GM18868 (cell line): ENCODE measurements around the gene MYEF2.

Experiments used
- ATAC-seq: cut with Tn5 transposase; IDR thresholded peaks from one replicate; pipeline ENCODE4 v1.9.1; 2021; ENCODE audit warnings: mild to moderate bottlenecking, moderate library complexity; ENCODE audit not compliant: unreplicated experiment

The MYEF2 gene

DNA sequence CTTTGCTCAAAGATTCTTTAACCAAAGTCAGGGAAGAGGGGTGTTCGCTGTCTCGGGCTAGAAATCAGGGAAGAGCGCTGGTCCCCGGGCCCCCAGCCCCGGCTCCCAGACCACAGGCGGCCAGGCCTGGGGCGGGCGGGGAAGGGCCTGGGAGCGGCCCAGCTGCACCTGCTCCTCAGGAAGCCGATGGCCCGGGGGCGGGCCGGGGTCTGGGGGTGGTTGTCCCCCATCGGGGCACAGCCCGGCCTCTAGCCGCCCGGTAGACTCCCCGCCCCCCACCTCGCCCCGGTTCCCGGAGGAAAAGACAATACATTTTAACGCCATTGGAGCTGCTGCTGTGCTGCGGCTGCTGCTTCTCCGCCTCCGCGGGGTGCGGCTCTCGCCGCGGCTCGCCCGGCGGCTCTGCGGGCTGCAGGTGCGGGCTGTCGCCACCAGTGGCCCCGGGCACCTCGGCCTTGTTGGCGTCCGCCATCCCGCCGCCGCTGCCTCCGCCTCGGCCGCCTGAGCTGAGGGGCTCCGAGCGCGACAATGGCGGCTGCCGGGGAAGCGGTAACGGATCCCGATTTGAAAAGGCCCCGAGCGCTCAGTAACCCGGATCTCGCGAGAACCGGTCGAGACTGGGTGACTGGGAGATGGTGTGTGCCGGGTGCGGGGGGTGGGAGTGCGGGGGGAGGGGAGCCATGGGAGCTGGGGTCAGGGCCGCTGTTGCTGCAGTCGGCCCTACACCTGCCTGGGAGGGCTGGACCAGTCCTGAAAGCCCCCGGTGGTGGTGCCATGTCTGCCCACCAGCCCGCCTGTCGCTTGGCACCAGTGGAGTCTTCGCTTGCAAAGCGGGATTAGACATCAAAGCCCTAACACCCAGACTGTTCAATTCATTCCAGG, at the start of gene MYEF2:
Gene MYEF2 (minus strand): TSS at position 530 of the 882 bp plus-strand sequence. CDS start 58 bp downstream, at position 472.
- ATAC-seq: peak; percentile 85

GRCh38 chr15:48225771-48226170, 47.7 kb upstream of the MYEF2 start:
- no peak for ATAC-seq

DNA sequence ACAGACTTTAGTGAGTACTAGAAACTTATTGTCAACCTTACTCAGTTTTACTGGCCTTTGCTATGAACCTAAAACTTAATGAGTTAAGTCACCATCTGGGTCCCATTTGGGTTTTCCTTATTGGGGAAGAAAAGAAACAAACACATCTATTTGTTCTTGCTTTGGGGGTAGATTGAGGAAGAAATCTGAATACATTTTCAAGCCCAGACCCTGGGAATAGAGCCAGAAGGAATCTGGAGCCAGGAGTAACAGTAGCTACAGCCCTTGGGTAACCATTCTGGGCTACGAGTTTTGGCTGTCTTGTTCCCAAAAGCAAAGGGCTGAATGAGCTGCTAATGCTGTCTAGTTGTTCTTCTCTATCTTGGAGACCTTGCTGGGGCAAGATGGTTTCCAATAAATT, 44.5 kb upstream of the MYEF2 start:
- ATAC-seq: no peak

DNA sequence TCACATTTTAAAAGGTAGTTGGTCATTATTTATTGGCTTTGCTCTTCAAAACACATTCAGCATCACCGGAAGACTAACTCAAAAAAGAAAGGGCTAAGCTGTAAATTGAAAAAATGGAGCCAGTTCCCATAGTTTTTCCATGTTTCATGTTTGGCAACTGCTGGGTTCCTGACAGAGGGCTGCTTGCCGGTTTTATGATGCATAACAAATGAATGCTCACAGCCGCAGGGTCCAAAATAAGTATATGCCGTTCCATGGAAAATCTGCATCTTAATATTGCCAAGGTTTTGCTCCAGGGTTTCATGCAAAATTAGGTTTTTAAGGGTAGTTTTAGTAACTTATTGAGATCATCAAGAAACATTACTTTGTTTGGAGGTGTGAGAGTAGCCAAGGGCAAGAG, 43.8 kb upstream of the MYEF2 start:
- ATAC-seq: no peak

- ATAC-seq: no peak
Measured at GRCh38 chr15:48221261-48221660, 43.2 kb upstream of the MYEF2 start.

- no peak for ATAC-seq
Measured at GRCh38 chr15:48205981-48206380, 27.9 kb upstream of the MYEF2 start, which contains the start of gene SLC12A1. TSS of gene SLC12A1 (plus strand) at chr15:48206302. CDS start at chr15:48207720, 1,418 bp downstream.

GRCh38 chr15:48202068-48202467, 24.0 kb upstream of the MYEF2 start:
- ATAC-seq: no peak

DNA sequence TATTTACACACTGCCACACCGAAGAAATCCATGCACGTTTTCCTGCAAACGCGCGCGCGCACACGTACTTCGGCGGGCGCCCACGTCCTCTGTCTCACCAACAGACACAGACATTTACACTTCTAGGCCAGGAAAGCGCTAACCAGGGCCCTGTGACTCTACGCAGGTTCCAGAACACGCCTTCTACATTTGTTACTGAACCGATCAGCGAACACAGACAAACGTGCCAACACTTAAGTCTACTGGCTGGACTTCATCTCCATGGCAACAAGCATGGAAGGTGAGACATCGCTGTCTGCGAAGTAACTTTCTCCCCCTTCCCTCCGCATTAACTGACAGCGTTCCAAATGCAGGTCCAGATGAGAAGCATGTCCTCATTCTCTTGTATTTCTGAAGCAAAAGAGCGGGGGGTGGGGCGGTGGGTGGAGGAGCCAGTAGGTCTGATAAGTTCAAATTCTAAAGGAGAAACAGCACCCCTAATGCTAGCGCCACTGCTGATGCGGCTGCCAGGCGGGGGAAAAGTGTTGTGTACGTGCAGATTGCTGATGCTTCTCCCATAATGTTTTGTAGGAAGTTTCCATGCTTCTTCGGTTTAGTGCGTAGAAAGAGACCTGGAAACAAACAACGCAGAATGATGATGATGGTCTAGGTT, 13.6 kb upstream of the MYEF2 start, which contains the start of gene CTXN2:
Gene CTXN2 (plus strand): TSS at position 92 of the 652 bp plus-strand sequence. CDS start 9,636 bp downstream, outside the sequence.
- ATAC-seq: no peak

DNA sequence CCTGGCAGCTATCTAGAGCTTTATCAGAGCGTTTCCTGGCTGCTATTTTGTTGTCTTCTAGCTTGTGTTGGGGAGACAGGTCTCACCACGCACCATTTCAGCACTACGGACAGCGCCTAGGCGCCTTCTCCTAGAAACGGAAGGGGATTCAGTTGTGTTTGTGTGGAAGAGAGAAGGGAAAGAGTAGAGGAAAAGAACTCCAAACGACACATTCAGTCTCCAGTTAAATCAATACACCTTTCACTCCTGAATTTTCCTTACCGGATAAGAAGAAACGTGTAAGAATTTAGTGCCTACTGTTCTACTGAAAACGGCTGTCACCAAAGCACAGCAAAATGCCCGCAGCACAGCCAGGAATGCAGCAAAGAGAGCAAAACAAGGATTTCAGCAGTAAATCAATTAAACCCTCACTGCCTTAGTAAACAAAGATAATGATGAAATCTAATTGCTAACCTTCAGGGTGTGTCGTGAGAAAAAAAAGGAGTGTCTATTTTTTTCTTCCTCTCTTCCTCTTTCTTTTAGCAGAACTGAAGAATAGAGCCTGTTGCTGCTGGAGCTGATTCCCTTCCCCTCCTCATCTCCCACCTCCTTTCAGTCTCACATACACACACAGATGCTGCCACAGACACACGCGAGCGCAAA, 13.0 kb upstream of the MYEF2 start:
- ATAC-seq: no peak

DNA sequence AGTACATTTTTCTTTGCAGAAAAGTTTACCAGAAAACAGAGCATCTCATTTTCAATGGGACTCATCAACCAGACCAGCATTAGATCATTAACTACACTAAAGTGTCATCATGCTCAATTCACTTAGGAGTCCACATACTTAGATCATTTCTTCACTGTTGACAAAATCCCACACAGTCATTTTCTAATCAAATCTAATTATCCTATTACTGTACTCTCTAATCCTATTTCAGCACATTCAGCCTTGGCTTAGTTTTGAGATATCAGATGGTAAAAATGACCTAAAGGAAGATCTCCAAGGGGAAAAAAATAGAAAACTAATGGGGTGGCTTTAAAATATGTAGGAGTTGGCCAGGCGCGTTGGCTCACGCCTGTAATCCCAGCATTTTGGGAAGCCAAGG, 8.2 kb upstream of the MYEF2 start:
- ATAC-seq: no peak

- no peak for ATAC-seq
Measured at GRCh38 chr15:48185529-48185928, 7.4 kb upstream of the MYEF2 start.

DNA sequence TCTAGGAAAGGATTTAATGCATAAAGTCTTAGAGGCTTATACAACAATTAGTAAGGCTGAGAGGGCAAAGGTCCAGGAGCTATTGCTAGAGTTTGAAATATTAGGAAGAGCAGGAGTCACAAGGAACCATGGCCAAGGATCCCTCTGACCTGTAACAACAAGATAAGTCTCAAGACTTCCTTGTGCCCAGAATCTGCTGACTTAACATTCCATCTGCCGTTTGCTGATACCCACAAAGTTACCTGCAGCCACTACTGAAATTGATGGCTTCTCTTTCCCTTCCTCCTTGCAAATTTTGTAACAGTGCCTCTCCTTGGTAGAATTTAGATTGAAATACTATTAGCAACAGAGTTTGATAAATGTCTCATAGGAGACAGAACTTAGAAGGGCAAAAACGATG, 4.7 kb upstream of the MYEF2 start:
- no peak for ATAC-seq

DNA sequence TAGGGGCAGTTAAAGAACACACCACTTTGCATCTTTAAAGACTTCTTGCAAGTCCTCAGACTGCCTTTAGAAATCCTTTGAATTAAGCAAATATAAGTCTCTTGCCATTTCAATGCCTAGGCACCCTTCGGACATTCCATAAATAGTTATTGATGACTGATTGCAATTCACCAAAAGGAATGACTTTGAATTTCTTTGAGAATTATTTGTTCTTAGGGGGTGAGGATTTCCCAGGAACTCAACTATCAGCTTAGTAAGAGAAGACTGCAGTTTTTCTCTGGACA, 495 bp upstream of the MYEF2 start:
- no peak for ATAC-seq

- peak; percentile 69 for ATAC-seq
Measured at GRCh38 chr15:48177383-48177765, 721 bp downstream of the MYEF2 start.

DNA sequence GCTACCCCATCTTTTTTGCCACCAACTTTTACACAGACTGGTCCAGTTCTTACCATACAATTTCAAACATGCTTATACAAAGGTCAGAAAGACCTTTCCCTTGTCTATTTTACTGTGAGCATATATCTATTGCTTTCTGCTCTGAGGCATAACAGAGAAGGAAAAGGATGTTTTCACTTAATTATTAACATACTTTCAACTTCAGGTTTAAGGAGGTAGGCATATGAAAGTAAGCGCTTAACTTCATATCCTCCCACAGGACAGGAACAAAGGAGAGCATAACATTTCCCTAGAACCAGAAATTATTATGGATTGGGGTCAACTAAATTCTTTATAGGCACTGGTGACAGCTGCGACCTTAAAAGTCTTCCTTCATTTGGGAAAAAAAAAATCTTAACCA, 1.1 kb downstream of the MYEF2 start:
- no peak for ATAC-seq

- ATAC-seq: no peak
Measured at GRCh38 chr15:48176112-48176511, 2.0 kb downstream of the MYEF2 start.

DNA sequence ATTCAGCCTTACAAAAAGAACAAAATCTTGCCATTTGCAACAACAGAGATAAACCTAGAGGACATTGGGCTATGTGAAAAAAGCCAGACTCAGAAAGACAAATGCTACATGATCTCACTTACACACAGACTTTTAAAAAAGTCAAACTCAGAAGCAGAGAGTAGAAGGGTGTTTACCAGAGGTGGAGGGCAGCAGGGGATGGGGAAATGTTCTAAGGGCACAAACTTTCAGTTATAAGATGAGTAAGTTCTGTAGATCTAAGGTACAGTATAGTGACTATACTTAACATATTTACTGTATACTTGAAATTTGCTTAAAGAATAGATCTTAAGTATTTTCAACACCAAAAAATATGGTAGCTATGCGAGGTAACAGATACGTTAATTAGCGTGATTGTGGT, 3.0 kb downstream of the MYEF2 start:
- ATAC-seq: peak; percentile 38

DNA sequence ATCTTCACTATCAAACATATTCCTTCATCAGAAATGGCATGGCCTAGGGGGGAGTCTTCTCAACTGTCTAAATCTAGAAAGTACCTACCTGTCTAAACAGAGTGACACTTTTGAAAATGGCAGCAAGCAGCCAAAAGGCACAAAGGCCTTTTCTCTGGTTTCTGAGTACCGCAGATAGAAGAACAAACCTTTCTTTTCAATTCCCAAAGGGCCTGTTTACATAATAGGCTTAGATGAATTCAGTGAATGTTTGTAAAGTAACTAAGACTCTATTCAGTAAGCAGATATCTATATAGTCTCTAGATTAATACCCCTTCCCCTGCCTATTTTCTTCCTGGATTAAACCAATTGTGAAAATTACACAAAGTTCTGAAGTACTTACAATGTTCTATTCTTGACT, 7.1 kb downstream of the MYEF2 start:
- no peak for ATAC-seq

DNA sequence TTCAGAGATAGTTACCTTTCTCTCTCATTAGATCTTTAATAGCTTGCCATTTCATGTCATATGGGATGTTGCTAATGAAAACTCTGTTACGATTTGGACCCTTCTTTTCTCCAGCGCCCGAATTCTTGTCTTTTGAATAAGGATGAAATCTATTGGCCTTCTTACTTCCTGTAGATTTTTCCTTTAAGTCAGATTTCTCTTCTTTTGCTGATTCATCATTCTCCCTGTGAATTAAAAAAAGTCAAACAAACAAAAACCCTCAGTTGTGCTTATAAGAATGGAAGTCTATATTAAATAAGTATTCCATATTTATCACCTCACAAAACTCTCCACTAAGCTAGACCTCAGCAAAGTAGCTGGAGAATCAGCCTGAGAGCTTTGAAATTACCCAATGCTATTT, 9.5 kb downstream of the MYEF2 start:
- no peak for ATAC-seq

DNA sequence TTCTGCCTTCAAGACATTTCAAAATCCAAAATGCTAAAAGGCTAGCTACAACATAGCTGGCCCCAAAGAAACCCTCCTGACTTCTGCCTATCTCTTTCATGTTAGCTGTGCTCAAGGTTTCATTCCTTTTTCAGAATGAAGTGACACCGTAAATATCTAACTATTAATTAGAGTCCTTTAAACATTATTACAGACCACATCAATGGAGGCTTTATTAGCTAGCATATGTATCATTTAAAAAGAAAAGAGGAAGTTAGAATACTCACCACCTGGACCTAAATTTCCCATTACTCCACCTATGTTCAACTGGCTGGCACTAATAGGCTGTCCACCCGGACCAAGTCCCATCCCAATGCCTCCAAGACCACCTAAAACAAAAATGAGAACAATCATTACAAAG, 24.6 kb downstream of the MYEF2 start:
- no peak for ATAC-seq

DNA sequence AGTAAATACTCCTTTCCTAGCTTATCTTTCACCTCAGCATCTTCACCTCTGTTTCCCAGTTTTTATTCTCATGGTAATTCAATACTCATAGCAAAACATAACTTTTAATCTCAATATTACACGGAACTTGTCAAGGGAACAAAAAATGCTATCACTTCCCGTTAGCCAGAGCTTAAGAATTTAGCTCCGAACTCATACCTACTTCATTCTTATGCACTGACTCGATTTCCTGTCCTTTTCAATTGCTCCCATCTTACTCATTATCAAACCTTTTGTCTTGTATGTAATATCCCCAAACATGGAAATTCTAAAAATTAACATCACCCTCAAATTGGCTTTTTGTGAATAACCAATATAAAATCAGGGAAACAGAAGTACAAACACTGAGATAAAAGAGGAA, 28.2 kb downstream of the MYEF2 start:
- no peak for ATAC-seq

DNA sequence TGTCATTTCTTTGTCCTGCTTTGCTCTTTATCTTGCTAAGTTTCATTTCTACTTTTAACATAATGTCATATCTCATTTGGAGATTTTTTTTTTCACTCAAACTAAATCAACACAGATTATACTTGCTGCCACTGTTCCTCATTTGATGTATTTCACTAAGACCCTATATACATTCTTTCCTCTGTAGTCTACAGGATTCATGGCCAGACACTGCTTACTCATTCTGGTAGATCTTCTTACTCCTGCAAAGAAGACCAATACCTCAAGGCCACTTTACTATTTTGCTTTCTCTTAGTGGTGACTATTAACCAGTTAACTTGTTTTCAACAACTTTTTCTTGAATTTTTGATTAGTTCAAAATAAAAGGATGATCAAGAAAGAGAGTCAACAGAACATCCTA, 30.7 kb downstream of the MYEF2 start:
- ATAC-seq: peak; percentile 52
